GM10266 (cell line): Measurements from ENCODE around the gene IPO8.

Experiments
- DNase-seq: peaks from one replicate; pipeline ENCODE4 v3.0.0; 2012; ENCODE audit errors: extremely low spot score
- CTCF ChIP-seq: IDR thresholded peaks from 2 replicates; pipeline ENCODE4 v1.5.1; 2012; ENCODE audit warnings: mild to moderate bottlenecking, low read depth; ENCODE audit not compliant: control insufficient read depth, insufficient read depth; ENCODE audit errors: missing control alignments

The IPO8 gene

GRCh38 chr12:30695199-30696102 is at the start of gene IPO8:
IPO8 (minus strand) TSS chr12:30695869; CDS start chr12:30695647, 222 bp downstream.
- DNase-seq, result peak; percentile 96
- TF ChIP-seq CTCF, result peak; percentile 21

- no peak for TF ChIP-seq CTCF
- DNase-seq, result no peak
Measured at GRCh38 chr12:30744321-30744720, 48.7 kb upstream of the IPO8 start.

- no peak for TF ChIP-seq CTCF
- DNase-seq, result no peak
Measured at GRCh38 chr12:30740274-30740673, 44.6 kb upstream of the IPO8 start.

- DNase-seq, result no peak
- no peak for TF ChIP-seq CTCF
Measured at GRCh38 chr12:30739020-30739419, 43.4 kb upstream of the IPO8 start.

GRCh38 chr12:30732954-30733637 is 37.4 kb upstream of the IPO8 start:
- no peak for DNase-seq
- no peak for TF ChIP-seq CTCF

GRCh38 chr12:30730011-30730410 is 34.3 kb upstream of the IPO8 start:
- TF ChIP-seq CTCF, result no peak
- no peak for DNase-seq

GRCh38 chr12:30729547-30729946 is 33.9 kb upstream of the IPO8 start:
- no peak for DNase-seq
- TF ChIP-seq CTCF, result no peak
